ENCODE measurements around the gene NCOA3. TPM values are rescaled to one million over a fixed set of nuclear protein-coding genes. Genes with fewer than 3 reads are reported as not detected.

NCOA3 gene
- total RNA-seq, 5 donors from 2014 or later (not counting 1 experiment from before 2014, with no cell fraction given): 64.4 to 89.2 (median 68.9) TPM

DNA sequence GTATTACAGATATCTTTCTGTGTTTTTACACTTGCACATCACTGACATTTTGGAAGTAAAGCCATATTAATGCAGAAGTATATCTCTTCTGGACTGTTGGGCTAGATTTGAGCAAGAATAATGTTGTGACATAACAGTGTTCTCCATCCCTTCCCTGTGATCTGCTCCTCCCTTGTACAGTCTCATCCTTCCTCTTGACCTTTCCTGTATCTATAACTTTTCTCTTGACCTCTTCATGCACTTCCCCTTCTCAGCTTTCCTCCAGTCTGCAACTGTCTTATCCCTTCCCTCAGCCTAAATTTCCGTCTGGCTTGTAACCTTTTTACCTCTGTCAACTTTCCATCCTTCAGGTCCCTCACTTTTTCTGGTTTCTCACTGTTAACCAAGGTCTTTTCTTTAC, 29.8 kb downstream of the NCOA3 start:
- peaks cover 3 to 5% (median 5%) of the 10 kb centered on the region in 3 donors for H3K9me3 Mint-ChIP-seq
- no peak overlapping the region for H3K27ac ChIP-seq (ENCODE audit: low read length)
- H3K36me3 Mint-ChIP-seq: peaks cover 23% of the 10 kb centered on the region
- DNase-seq (no peak), ATAC-seq (replicated peaks in 1 of 4) (no peak)
- H3K4me3 ChIP-seq (ENCODE audit: control insufficient read depth in 1 of 2, extremely low read depth in 1 of 2, low read length in 1 of 2): no peak overlapping the region
- no peaks in the 10 kb centered on the region for H3K9me3 ChIP-seq
- H3K36me3 ChIP-seq (ENCODE audit: control insufficient read depth in 2 of 2, extremely low read depth in 1 of 2, insufficient read depth in 1 of 2, low read length in 1 of 2): peaks cover 0 to 4% of the 10 kb centered on the region in 2 donors
- H3K4me3 Mint-ChIP-seq: peak overlapping the region in 1 of 3 donors; percentile 7
- no CpG with 5 or more reads among the region's 1 CpG for WGBS (ENCODE audit: insufficient coverage)
- POLR2A ChIA-PET: no interaction called here
- H3K27ac Mint-ChIP-seq: no peak overlapping the region
- no peaks in the 10 kb centered on the region for H3K27me3 ChIP-seq (replicated peaks in 1 of 2; ENCODE audit: control insufficient read depth in 2 of 2, extremely low read depth in 1 of 2, insufficient read depth in 2 of 2, low read length in 1 of 2)
- CTCF ChIA-PET: no interaction called here
- H3K4me1 ChIP-seq (ENCODE audit: control insufficient read depth in 1 of 2, extremely low read depth in 1 of 2, insufficient read depth in 2 of 2, low read length in 2 of 2): peaks cover 0 to 6% of the 10 kb centered on the region in 2 experiments
- no peaks in the 10 kb centered on the region for H3K27me3 Mint-ChIP-seq
- peaks cover 47 to 62% (median 57%) of the 10 kb centered on the region in 3 donors for H3K4me1 Mint-ChIP-seq

DNA sequence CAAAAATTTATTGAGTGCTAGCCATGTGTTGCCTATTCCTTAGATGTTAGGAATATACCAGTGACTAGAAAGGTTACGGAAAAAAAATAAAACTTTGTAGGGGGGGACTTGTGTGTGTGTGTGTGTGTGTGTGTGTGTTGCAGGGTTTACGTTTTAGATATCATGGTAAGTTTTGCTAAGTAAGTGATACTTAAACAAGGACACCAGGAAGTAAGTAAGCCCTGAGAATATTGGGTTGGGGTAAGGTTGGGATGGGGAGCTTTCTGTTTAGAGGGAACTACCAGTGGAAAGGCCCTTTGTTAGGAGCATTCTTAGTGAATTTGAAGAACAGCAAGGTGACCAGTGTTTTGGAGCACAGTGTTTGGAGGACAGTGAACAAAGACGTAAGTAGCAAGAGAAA, 30.3 kb downstream of the NCOA3 start:
- DNase-seq (no peak), ATAC-seq (replicated peaks in 1 of 4) (no peak)
- ChIA-PET POLR2A (no interaction called here), CTCF (interaction anchor here in 1 of 2 donors (1.0 kb wide), 1 partner anchor 103 kb away, joined by 3 read pairs; no protein-coding TSS in a partner anchor)
- Histone ChIP-seq H3K4me1 (ENCODE audit: control insufficient read depth in 1 of 2, extremely low read depth in 1 of 2, insufficient read depth in 2 of 2, low read length in 2 of 2) (peaks cover 0 to 6% of the 10 kb centered on the region in 2 experiments), H3K9me3 (no peaks in the 10 kb centered on the region), H3K27me3 (replicated peaks in 1 of 2; ENCODE audit: control insufficient read depth in 2 of 2, extremely low read depth in 1 of 2, insufficient read depth in 2 of 2, low read length in 1 of 2) (no peaks in the 10 kb centered on the region), H3K4me3 (ENCODE audit: control insufficient read depth in 1 of 2, extremely low read depth in 1 of 2, low read length in 1 of 2) (no peak overlapping the region), H3K36me3 (ENCODE audit: control insufficient read depth in 2 of 2, extremely low read depth in 1 of 2, insufficient read depth in 1 of 2, low read length in 1 of 2) (peaks cover 0 to 4% of the 10 kb centered on the region in 2 donors), H3K27ac (ENCODE audit: low read length) (no peak overlapping the region)
- H3K4me1 Mint-ChIP-seq: peaks cover 47 to 62% (median 57%) of the 10 kb centered on the region in 3 donors
- H3K36me3 Mint-ChIP-seq: peaks cover 22% of the 10 kb centered on the region
- no peak overlapping the region for H3K4me3 Mint-ChIP-seq
- H3K9me3 Mint-ChIP-seq: peaks cover 2 to 4% (median 3%) of the 10 kb centered on the region in 3 donors
- H3K27me3 Mint-ChIP-seq: no peaks in the 10 kb centered on the region
- WGBS (ENCODE audit: insufficient coverage): 88% methylated on average over 2 of the region's 3 CpGs
- H3K27ac Mint-ChIP-seq: no peak overlapping the region

DNA sequence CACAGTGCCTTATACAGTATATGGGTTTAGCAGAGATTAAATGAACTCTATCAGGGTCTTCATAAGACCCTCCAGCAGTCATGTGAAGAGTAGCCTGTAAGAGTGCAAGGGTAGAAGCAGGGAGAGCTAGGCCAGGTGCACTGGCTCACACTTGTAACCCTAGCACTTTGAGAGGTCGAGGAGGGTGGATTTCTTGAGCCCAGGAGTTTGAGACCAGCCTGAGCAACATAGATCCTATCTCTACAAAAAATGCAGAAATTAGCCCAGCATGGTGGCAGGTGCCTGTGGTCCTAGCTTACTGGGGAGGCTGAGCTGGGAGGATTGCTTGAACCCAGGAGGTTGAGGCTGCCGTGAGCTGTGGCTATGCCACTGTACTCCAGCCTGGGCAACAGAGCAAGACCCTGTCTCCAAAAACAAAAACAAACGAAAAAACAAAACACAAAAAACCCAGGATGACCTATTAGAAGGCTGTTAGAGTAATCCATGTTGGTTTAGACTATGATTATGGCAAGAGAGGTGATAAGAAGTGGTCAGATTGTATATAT, 31.9 kb downstream of the NCOA3 start:
- Mint-ChIP-seq H3K9me3 (no peaks in the 10 kb centered on the region), H3K27ac (no peak overlapping the region)

DNA sequence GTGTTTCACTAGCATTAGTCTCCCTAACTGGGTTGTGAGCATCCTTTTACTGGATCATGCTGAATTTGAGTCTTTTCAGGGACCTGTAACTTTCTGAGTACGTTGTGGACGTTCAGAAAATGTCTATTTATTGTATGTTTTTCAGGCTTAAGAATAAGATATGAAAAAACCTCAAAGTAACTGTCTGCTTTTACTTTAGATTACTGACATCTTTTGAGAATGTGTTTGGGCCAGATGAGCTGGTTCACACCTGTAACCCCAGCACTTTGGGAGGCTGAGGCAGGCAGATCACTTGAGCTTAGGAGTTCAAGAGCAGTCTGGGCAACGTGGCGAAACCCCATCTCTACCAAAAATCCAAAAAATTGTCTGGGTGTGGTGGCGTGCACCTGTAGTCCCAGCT, 32.7 kb downstream of the NCOA3 start:
- Mint-ChIP-seq H3K36me3 (peaks cover 20% of the 10 kb centered on the region), H3K27ac (no peak overlapping the region), H3K9me3 (no peaks in the 10 kb centered on the region), H3K4me3 (no peak overlapping the region), H3K4me1 (peaks cover 47 to 65% (median 65%) of the 10 kb centered on the region in 3 donors), H3K27me3 (no peaks in the 10 kb centered on the region)
- Histone ChIP-seq H3K36me3 (ENCODE audit: control insufficient read depth in 2 of 2, extremely low read depth in 1 of 2, insufficient read depth in 1 of 2, low read length in 1 of 2) (peaks cover 0 to 4% of the 10 kb centered on the region in 2 donors), H3K9me3 (no peaks in the 10 kb centered on the region), H3K27me3 (replicated peaks in 1 of 2; ENCODE audit: control insufficient read depth in 2 of 2, extremely low read depth in 1 of 2, insufficient read depth in 2 of 2, low read length in 1 of 2) (no peaks in the 10 kb centered on the region), H3K4me3 (ENCODE audit: control insufficient read depth in 1 of 2, extremely low read depth in 1 of 2, low read length in 1 of 2) (no peak overlapping the region), H3K4me1 (ENCODE audit: control insufficient read depth in 1 of 2, extremely low read depth in 1 of 2, insufficient read depth in 2 of 2, low read length in 2 of 2) (peaks cover 0 to 6% of the 10 kb centered on the region in 2 experiments), H3K27ac (ENCODE audit: low read length) (no peak overlapping the region)
- ChIA-PET POLR2A (no interaction called here), CTCF (no interaction called here)
- ATAC-seq (replicated peaks in 1 of 4): no peak
- no peak for DNase-seq
- no CpG with 5 or more reads among the region's 5 CpGs for WGBS (ENCODE audit: insufficient coverage)

More for the DNA sequence above, 31.9 kb downstream of the NCOA3 start:
- peaks cover 16% of the 10 kb centered on the region for H3K36me3 Mint-ChIP-seq
- no peaks in the 10 kb centered on the region for H3K9me3 ChIP-seq
- no peak overlapping the region for H3K4me3 Mint-ChIP-seq
- H3K27ac ChIP-seq (ENCODE audit: low read length): no peak overlapping the region
- no peak for DNase-seq
- 100% methylated on average over 1 of the region's 3 CpGs for WGBS (ENCODE audit: insufficient coverage)
- H3K4me1 ChIP-seq (ENCODE audit: control insufficient read depth in 1 of 2, extremely low read depth in 1 of 2, insufficient read depth in 2 of 2, low read length in 2 of 2): peaks cover 0 to 6% of the 10 kb centered on the region in 2 experiments
- peaks cover 0 to 4% of the 10 kb centered on the region in 2 donors for H3K36me3 ChIP-seq (ENCODE audit: control insufficient read depth in 2 of 2, extremely low read depth in 1 of 2, insufficient read depth in 1 of 2, low read length in 1 of 2)
- ChIA-PET CTCF (no interaction called here), POLR2A (interaction anchor here in 1 of 2 donors (0.7 kb wide), 1 partner anchor 40 kb away, joined by 17 read pairs; no protein-coding TSS in a partner anchor)
- no peaks in the 10 kb centered on the region for H3K27me3 ChIP-seq (replicated peaks in 1 of 2; ENCODE audit: control insufficient read depth in 2 of 2, extremely low read depth in 1 of 2, insufficient read depth in 2 of 2, low read length in 1 of 2)
- no peak for ATAC-seq (replicated peaks in 1 of 4)
- no peaks in the 10 kb centered on the region for H3K27me3 Mint-ChIP-seq
- no peak overlapping the region for H3K4me3 ChIP-seq (ENCODE audit: control insufficient read depth in 1 of 2, extremely low read depth in 1 of 2, low read length in 1 of 2)
- peaks cover 39 to 59% (median 57%) of the 10 kb centered on the region in 3 donors for H3K4me1 Mint-ChIP-seq

DNA sequence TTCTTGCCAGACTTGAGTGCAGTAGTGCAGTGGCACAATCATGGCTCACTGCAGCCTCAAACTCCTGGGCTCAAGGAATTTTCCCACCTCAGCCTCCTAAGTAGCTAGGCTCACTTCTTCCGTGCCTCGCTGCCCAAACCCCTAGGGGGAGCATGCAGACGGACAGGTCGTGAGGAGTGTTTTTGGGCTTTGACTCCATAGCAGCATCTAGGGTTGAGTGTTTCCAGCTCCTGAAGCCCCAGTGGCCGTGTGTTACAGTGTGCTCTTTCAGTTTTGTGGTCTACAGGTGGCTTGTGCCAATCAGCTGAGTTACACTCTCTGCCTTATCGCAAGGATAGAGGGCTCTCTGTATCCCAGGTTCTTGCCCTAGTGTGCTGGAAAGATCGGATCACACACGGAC, 33.4 kb downstream of the NCOA3 start:
- no peaks in the 10 kb centered on the region for H3K27me3 Mint-ChIP-seq
- H3K4me3 ChIP-seq (ENCODE audit: control insufficient read depth in 1 of 2, extremely low read depth in 1 of 2, low read length in 1 of 2): no peak overlapping the region
- H3K36me3 ChIP-seq (ENCODE audit: control insufficient read depth in 2 of 2, extremely low read depth in 1 of 2, insufficient read depth in 1 of 2, low read length in 1 of 2): peaks cover 0 to 4% of the 10 kb centered on the region in 2 donors
- no peak overlapping the region for H3K27ac Mint-ChIP-seq
- CTCF ChIA-PET: no interaction called here
- ATAC-seq (replicated peaks in 1 of 4) (no peak), DNase-seq (no peak)
- peaks cover 0 to 6% of the 10 kb centered on the region in 2 experiments for H3K4me1 ChIP-seq (ENCODE audit: control insufficient read depth in 1 of 2, extremely low read depth in 1 of 2, insufficient read depth in 2 of 2, low read length in 2 of 2)
- peaks cover 53 to 65% (median 65%) of the 10 kb centered on the region in 3 donors for H3K4me1 Mint-ChIP-seq
- no peak overlapping the region for H3K4me3 Mint-ChIP-seq
- H3K9me3 ChIP-seq: no peaks in the 10 kb centered on the region
- no peaks in the 10 kb centered on the region for H3K27me3 ChIP-seq (replicated peaks in 1 of 2; ENCODE audit: control insufficient read depth in 2 of 2, extremely low read depth in 1 of 2, insufficient read depth in 2 of 2, low read length in 1 of 2)
- peaks cover 20% of the 10 kb centered on the region for H3K36me3 Mint-ChIP-seq
- H3K9me3 Mint-ChIP-seq: no peaks in the 10 kb centered on the region
- POLR2A ChIA-PET: no interaction called here
- 88% methylated on average over 8 of the region's 8 CpGs for WGBS (ENCODE audit: insufficient coverage)
- H3K27ac ChIP-seq (ENCODE audit: low read length): no peak overlapping the region

DNA sequence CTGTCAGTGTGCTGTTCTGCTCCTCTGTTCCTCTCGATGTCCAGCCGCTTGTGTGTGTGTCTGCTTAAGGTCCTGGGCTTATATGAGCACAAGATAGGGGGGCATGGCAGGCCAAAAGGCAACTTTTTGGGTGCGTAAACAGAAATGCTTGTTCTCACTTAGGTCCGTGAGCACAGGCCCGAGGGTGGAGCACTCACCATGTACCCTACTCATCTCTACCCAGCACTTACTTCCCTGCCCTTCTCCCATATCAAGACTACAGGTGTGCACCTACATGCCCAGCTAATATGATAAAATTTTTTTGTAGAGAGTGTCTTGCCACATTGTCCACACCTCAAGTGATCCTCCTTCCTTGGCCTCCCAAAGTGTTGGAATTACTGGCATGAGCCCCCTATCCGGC, 34.3 kb downstream of the NCOA3 start:
- ATAC-seq (replicated peaks in 1 of 4) (no peak), DNase-seq (no peak)
- Histone ChIP-seq H3K4me1 (ENCODE audit: control insufficient read depth in 1 of 2, extremely low read depth in 1 of 2, insufficient read depth in 2 of 2, low read length in 2 of 2) (peaks cover 0 to 9% of the 10 kb centered on the region in 2 experiments), H3K27me3 (replicated peaks in 1 of 2; ENCODE audit: control insufficient read depth in 2 of 2, extremely low read depth in 1 of 2, insufficient read depth in 2 of 2, low read length in 1 of 2) (no peaks in the 10 kb centered on the region), H3K36me3 (ENCODE audit: control insufficient read depth in 2 of 2, extremely low read depth in 1 of 2, insufficient read depth in 1 of 2, low read length in 1 of 2) (peaks cover 0 to 4% of the 10 kb centered on the region in 2 donors), H3K27ac (ENCODE audit: low read length) (no peak overlapping the region), H3K9me3 (no peaks in the 10 kb centered on the region), H3K4me3 (ENCODE audit: control insufficient read depth in 1 of 2, extremely low read depth in 1 of 2, low read length in 1 of 2) (no peak overlapping the region)
- 96% methylated on average over 3 of the region's 6 CpGs for WGBS (ENCODE audit: insufficient coverage)
- H3K36me3 Mint-ChIP-seq: peaks cover 20% of the 10 kb centered on the region
- H3K27me3 Mint-ChIP-seq: no peaks in the 10 kb centered on the region
- H3K4me3 Mint-ChIP-seq: no peak overlapping the region
- H3K27ac Mint-ChIP-seq: no peak overlapping the region
- H3K4me1 Mint-ChIP-seq: peaks cover 60 to 73% (median 70%) of the 10 kb centered on the region in 3 donors
- ChIA-PET CTCF (no interaction called here), POLR2A (no interaction called here)
- no peaks in the 10 kb centered on the region for H3K9me3 Mint-ChIP-seq
